ENCODE results near the gene TPM3. TPM values are rescaled to one million over a fixed set of nuclear protein-coding genes. Genes with fewer than 3 reads are reported as not detected.
A peak's percentile ranks its signal among the peaks of the same experiment; 100 is the strongest.

TPM3 gene
- total and polyA plus RNA-seq, 2 of the 8 experiments (the other 6 are each of a cell fraction or from before 2014, with no cell fraction given) = 278 to 572 TPM

GRCh38 chr1:154220071-154220969 is 28.4 kb upstream of the TPM3 start, which contains the start of gene UBAP2L:
Gene UBAP2L (plus strand): TSS chr1:154220955. CDS start chr1:154225124, 4,169 bp downstream.
- peaks cover 10 to 29% (median 16%) of the 10 kb centered on the region in 4 experiments for H3K36me3 ChIP-seq (ENCODE audit: control insufficient read depth in 2 of 4, insufficient read depth in 4 of 4, low read length in 3 of 4)
- peak within 1 kb of the TSS; percentile 75 for H3K4ac ChIP-seq (replicated peaks; ENCODE audit: insufficient read length, low read depth, low read length)
- peak within 1 kb of the TSS; percentile 99 for H3K27ac ChIP-seq (ENCODE audit: low read depth, low read length)
- peak within 1 kb of the TSS; percentile 95 for H3K18ac ChIP-seq (ENCODE audit: extremely low read depth, low read length)
- H2BK120ac ChIP-seq (replicated peaks; ENCODE audit: low read depth, low read length) = peak within 1 kb of the TSS; percentile 50
- no peaks in the 10 kb centered on the region for H3K9me3 ChIP-seq (ENCODE audit: insufficient read depth in 2 of 2, low read depth in 1 of 2, low read length in 1 of 2)
- H3K4me3 ChIP-seq (ENCODE audit: extremely low read depth in 1 of 4, insufficient read depth in 2 of 4, low read depth in 3 of 4, low read length in 4 of 4) = peak within 1 kb of the TSS; percentile 83 to 96 (median 90)
- H2BK15ac ChIP-seq (ENCODE audit: low read length) = no peak within 1 kb of the TSS
- ChIA-PET CTCF (ENCODE audit: partially characterized antibody) (no interaction called here), POLR2A (ENCODE audit: partially characterized antibody) (interaction anchor here (0.6 to 9.0 kb wide), 29 partner anchors 10 to 587 kb away, joined by 3 to 107 read pairs (median 5); partner anchors contain the start of genes CFAP141, CHTOP, CREB3L4 and HAX1)
- H3K27me3 ChIP-seq (replicated peaks in 1 of 4; ENCODE audit: control insufficient read depth in 3 of 4, extremely low read depth in 1 of 4, insufficient read depth in 3 of 4, low read length in 3 of 4) = no peaks in the 10 kb centered on the region
- peak within 1 kb of the TSS; percentile 100 for H4K8ac ChIP-seq (ENCODE audit: extremely low read depth, insufficient read depth, low read length)
- H3K56ac ChIP-seq (replicated peaks; ENCODE audit: insufficient read length, low read depth, low read length) = peak within 1 kb of the TSS; percentile 97
- H2AFZ ChIP-seq (ENCODE audit: low read length) = peak within 1 kb of the TSS; percentile 71; the same call in 1 of the 2 replicates
- peaks cover 51 to 86% of the 10 kb centered on the region in 2 experiments for H3K79me2 ChIP-seq (ENCODE audit: control insufficient read depth in 1 of 2, insufficient read depth in 2 of 2, low read length in 2 of 2)
- peak within 1 kb of the TSS; percentile 92 to 98 for H3K4me2 ChIP-seq (ENCODE audit: insufficient read depth in 1 of 2, low read depth in 2 of 2, low read length in 2 of 2)
- WGBS, 2 experiments (ENCODE audit: extremely low coverage in 1 of 2, insufficient coverage in 1 of 2, insufficient read length in 1 of 2, insufficient replicate concordance in 2 of 2, low coverage in 1 of 2, low lambda C conversion rate in 2 of 2, missing lambda C conversion rate in 1 of 2) = 2% methylated on average over 57 of the region's 73 CpGs; no CpG with 5 or more reads in 1 of the 2 experiments
- peaks cover 4 to 9% of the 10 kb centered on the region in 2 experiments for H4K20me1 ChIP-seq (replicated peaks in 1 of 2; ENCODE audit: control insufficient read depth in 1 of 2, insufficient read depth in 2 of 2, low read length in 2 of 2)
- peaks cover 2 to 11% (median 3%) of the 10 kb centered on the region in 4 experiments; a peak in 5 of 7 replicates for H3K4me1 ChIP-seq (replicated peaks in 1 of 4; ENCODE audit: control insufficient read depth in 3 of 4, insufficient read depth in 4 of 4, low read length in 3 of 4)
- H2BK12ac ChIP-seq (ENCODE audit: low read depth, low read length) = peak within 1 kb of the TSS; percentile 52; the same call in 1 of the 2 replicates
- DNase-seq (ENCODE audit: low read depth in 1 of 2, low spot score in 2 of 2) = peak; percentile 96 to 99
- peaks cover 5% of the 10 kb centered on the region for H3K23me2 ChIP-seq (ENCODE audit: low read depth, low read length)
- H2BK5ac ChIP-seq (ENCODE audit: low read depth, low read length) = peak within 1 kb of the TSS; percentile 95
- no peak within 1 kb of the TSS for H3K23ac ChIP-seq (ENCODE audit: insufficient read length)
- H2BK20ac ChIP-seq (ENCODE audit: low read length) = no peak within 1 kb of the TSS
- peak within 1 kb of the TSS; percentile 58 for H3K14ac ChIP-seq (ENCODE audit: insufficient read length)
- H4K91ac ChIP-seq (replicated peaks; ENCODE audit: insufficient read length, low read length) = peak within 1 kb of the TSS; percentile 99
- no peak for FAIRE-seq
- H3K9ac ChIP-seq (replicated peaks in 1 of 4; ENCODE audit: extremely low read depth in 1 of 4, low read depth in 3 of 4, low read length in 3 of 4) = peak within 1 kb of the TSS; percentile 84 to 100 (median 98)
- no peak within 1 kb of the TSS for H2AK5ac ChIP-seq (ENCODE audit: low read depth, low read length)
- peak within 1 kb of the TSS; percentile 92 for H4K5ac ChIP-seq (ENCODE audit: insufficient read length, low read depth, low read length)
- peaks cover 8% of the 10 kb centered on the region for H3K79me1 ChIP-seq (ENCODE audit: low read depth, low read length)
- TF ChIP-seq TBP (IDR thresholded peaks at IDR 0.05; ENCODE audit: low read depth, low read length) (peak; percentile 78; the same call in 1 of the 2 replicates), SIX5 (IDR thresholded peaks at IDR 0.05; ENCODE audit: low read depth, low read length) (no peak), FOSL1 (IDR thresholded peaks at IDR 0.05; ENCODE audit: insufficient read depth, low read depth, low read length) (0 out of 2 replicates have a peak, but pooled peaks have one; percentile 36), CTBP2 (IDR thresholded peaks at IDR 0.05; ENCODE audit: borderline replicate concordance, insufficient read depth, insufficient read length, low read length) (no peak), POLR2AphosphoS5 (IDR thresholded peaks at IDR 0.05; ENCODE audit: low read depth, low read length) (peak; percentile 93), BCL11A (IDR thresholded peaks at IDR 0.05; ENCODE audit: low read depth in 2 of 2, low read length in 2 of 2) (no peak), SP2 (IDR thresholded peaks at IDR 0.05; ENCODE audit: low read length) (no peak), EP300 (IDR thresholded peaks at IDR 0.05; ENCODE audit: borderline replicate concordance in 1 of 2, low read depth in 2 of 2, low read length in 2 of 2) (no peak), CREB1 (IDR thresholded peaks at IDR 0.05) (peak; percentile 91), RXRA (IDR thresholded peaks at IDR 0.05; ENCODE audit: insufficient read depth, low read depth, low read length) (no peak), KDM1A (IDR thresholded peaks at IDR 0.05; ENCODE audit: borderline replicate concordance, low read length) (no peak)
